B cell (primary cell): ENCODE data around the gene ZNF44. TPM values are rescaled to one million over a fixed set of nuclear protein-coding genes. Genes with fewer than 3 reads are reported as not detected.

Experiments used
- ATAC-seq: fragments of 200-7000 bp; cut with Tn5 transposase; one replicate; pipeline ENCODE4 v1.10.0; 2021; ENCODE audit warnings: low read depth, mild to moderate bottlenecking, moderate number of reproducible peaks, moderate library complexity
- CTCF ChIA-PET: fragments of 350-600 bp; sonication (Branson Sonifier 250); formaldehyde crosslinking; loops from one replicate; lab custom pipeline; 2021; ENCODE audit warnings: antibody characterized with exemption, inconsistent platforms; lab: Charles Lee
- POLR2A ChIA-PET: fragments of 350-600 bp; sonication (Branson Sonifier 250); formaldehyde crosslinking; loops from one replicate; lab custom pipeline; 2021; ENCODE audit warnings: antibody characterized with exemption; lab: Charles Lee
- DNase-seq: peaks from one replicate; pipeline ENCODE4 v3.0.0; 2013
- H2AFZ ChIP-seq: 2 replicates; pipeline ENCODE4 v1.6.1; 2012; ENCODE audit warnings: mild to moderate bottlenecking, low read depth, low read length; ENCODE audit not compliant: insufficient read depth, poor library complexity, severe bottlenecking
- H3K27ac ChIP-seq, 2 donors: 1 replicate in 1 of 2; 2 replicates in 1 of 2; pipeline ENCODE4 v1.5.1; 2012 to 2013; ENCODE audit warnings: low read length in 2 of 2, mild to moderate bottlenecking in 2 of 2, moderate library complexity in 1 of 2
- H3K27me3 ChIP-seq, 4 experiments: fragments of 200-600 bp in 1 of 4; sonication (generic) in 1 of 4; replicated peaks in 1 of 4; 1 replicate in 2 of 4; 2 replicates in 2 of 4; pipeline versions ENCODE4 v1.6.1 to v1.7.0; 2013 to 2016; ENCODE audit warnings: low read length in 3 of 4, mild to moderate bottlenecking in 2 of 4, mixed read lengths in 1 of 4, moderate library complexity in 1 of 4; ENCODE audit not compliant: insufficient read depth in 4 of 4, control insufficient read depth in 3 of 4; ENCODE audit errors: control extremely low read depth in 1 of 4
- H3K36me3 ChIP-seq, 2 experiments: replicated peaks in 1 of 2; 1 replicate in 1 of 2; 2 replicates in 1 of 2; pipeline versions ENCODE4 v1.6.1 to v1.7.1; 2013; ENCODE audit warnings: low read length in 1 of 2; ENCODE audit not compliant: insufficient read depth in 2 of 2, control insufficient read depth in 1 of 2; ENCODE audit errors: control extremely low read depth in 1 of 2, extremely low read depth in 1 of 2
- H3K4me1 ChIP-seq, 2 donors: fragments of 200-600 bp in 1 of 2; sonication (generic) in 1 of 2; 1 replicate in 1 of 2; 2 replicates in 1 of 2; pipeline versions ENCODE4 v1.5.1 to v1.6.1; 2013 to 2017; ENCODE audit warnings: low read length in 2 of 2; ENCODE audit not compliant: control insufficient read depth in 2 of 2, insufficient read depth in 2 of 2
- H3K4me2 ChIP-seq: replicated peaks from 2 replicates; pipeline ENCODE3; 2012; ENCODE audit warnings: mild to moderate bottlenecking, low read depth, low read length; ENCODE audit not compliant: poor library complexity, severe bottlenecking
- H3K4me3 ChIP-seq, 5 experiments: fragments of 200-600 bp in 1 of 5; sonication (generic) in 1 of 5; 1 replicate in 3 of 5; 2 replicates in 2 of 5; pipeline versions ENCODE4 v1.5.1 to v1.7.0; 2011 to 2016; ENCODE audit warnings: low read length in 4 of 5, mild to moderate bottlenecking in 4 of 5, low read depth in 2 of 5, control low read depth in 1 of 5, moderate library complexity in 1 of 5; ENCODE audit not compliant: insufficient read depth in 1 of 5; ENCODE audit errors: control extremely low read depth in 1 of 5, extremely low read depth in 1 of 5
- H3K79me2 ChIP-seq: fragments of 200-600 bp; sonication (generic); one replicate; pipeline ENCODE4 v1.6.0; 2016; ENCODE audit warnings: low read length; ENCODE audit not compliant: control insufficient read depth, insufficient read depth
- H3K9ac ChIP-seq: fragments of 200-600 bp; sonication (generic); 2 replicates; pipeline ENCODE4 v1.6.1; 2017; ENCODE audit warnings: mild to moderate bottlenecking, low read length, moderate library complexity
- H3K9me3 ChIP-seq, 3 donors: one replicate each; pipeline versions ENCODE4 v1.6.1 to v1.7.1; 2013; ENCODE audit warnings: low read length in 2 of 3; ENCODE audit not compliant: control insufficient read depth in 2 of 3, insufficient read depth in 1 of 3; ENCODE audit errors: control extremely low read depth in 1 of 3
- H4K20me1 ChIP-seq: 2 replicates; pipeline ENCODE4 v1.6.0; 2012; ENCODE audit warnings: mild to moderate bottlenecking, low read length; ENCODE audit not compliant: insufficient read depth, control insufficient read depth, poor library complexity, severe bottlenecking
- H3K27ac Mint-ChIP-seq: one replicate; pipeline ENCODE4 v1.8.0; 2021; ENCODE audit warnings: mixed read lengths
- H3K27me3 Mint-ChIP-seq: one replicate; pipeline ENCODE4 v1.8.0; 2021; ENCODE audit warnings: mixed read lengths
- H3K4me1 Mint-ChIP-seq: one replicate; pipeline ENCODE4 v1.8.0; 2021; ENCODE audit warnings: mixed read lengths
- H3K4me3 Mint-ChIP-seq: one replicate; pipeline ENCODE4 v1.8.0; 2021; ENCODE audit warnings: mixed read lengths
- H3K9me3 Mint-ChIP-seq: one replicate; pipeline ENCODE4 v1.8.0; 2022; ENCODE audit warnings: mixed read lengths; ENCODE audit not compliant: insufficient read depth
- EZH2 ChIP-seq: IDR thresholded peaks from 2 replicates; pipeline ENCODE4 v1.6.1; 2012; ENCODE audit warnings: borderline replicate concordance, low read depth, mild to moderate bottlenecking, moderate library complexity, low read length; ENCODE audit not compliant: insufficient read depth, poor library complexity, severe bottlenecking
- WGBS: methylation state at CpG from one replicate; pipeline ENCODE4 v1.1.5; 2013; ENCODE audit warnings: missing lambda C conversion rate; ENCODE audit not compliant: insufficient coverage; 5-methylcytosine and 5-hydroxymethylcytosine counted together
- intact Hi-C: fragments of 100-400 bp; cut with micrococcal nuclease; formaldehyde crosslinking; loops from one replicate; pipeline ENCODE4 v1.10.0; 2022
- polyA minus RNA-seq: library from RNA; depleted of rRNA, polyadenylated mRNA; stranded (reverse); fragments of >200 nt; gene quantifications from 2 replicates; pipeline ENCODE4 v1.2.3, GENCODE V29; 2012
- polyA plus RNA-seq: library from polyadenylated mRNA; depleted of rRNA; stranded (reverse); fragments of >200 nt; gene quantifications from 2 replicates; pipeline ENCODE4 v1.2.3, GENCODE V29; 2012
- total RNA-seq, 2 donors: library from RNA; stranded (reverse); fragments of 120-200 nt in 1 of 2; gene quantifications; 1 replicate in 1 of 2; 2 replicates in 1 of 2; pipeline versions ENCODE4 v1.2.3 to v1.2.4, GENCODE V29; 2013 to 2022
- TF ChIP-seq, protein P1 (sequence below): fragments of 200-600 bp; IDR thresholded peaks from one replicate; pipeline ENCODE4 v1.8.0; 2022; ENCODE audit warnings: antibody characterized with exemption, mild to moderate bottlenecking

The ZNF44 gene
- total RNA-seq = 27.8 and 28.0 TPM in 2 replicates
- total RNA-seq (2013) = 18.9 TPM
- polyA plus RNA-seq = 11.3 and 14.4 TPM in 2 replicates
- polyA minus RNA-seq = 6.7 and 11.1 TPM in 2 replicates

GRCh38 chr19:12294249-12295158, at the start of gene ZNF44:
ZNF44 (minus strand) TSS chr19:12294883; CDS start chr19:12294694, 189 bp downstream.
- Mint-ChIP-seq H3K27ac (peak within 1 kb of the TSS; percentile 94), H3K27me3 (no peaks in the 10 kb centered on the region), H3K4me1 (peaks cover 31% of the 10 kb centered on the region), H3K9me3 (no peaks in the 10 kb centered on the region), H3K4me3 (peak within 1 kb of the TSS; percentile 99)
- DNase-seq (peak; percentile 95), ATAC-seq (peak; percentile 96)
- no peaks in the 10 kb centered on the region for H3K9me3 ChIP-seq
- peak within 1 kb of the TSS; percentile 57 to 96 (median 91) for H3K4me3 ChIP-seq
- no peaks in the 10 kb centered on the region for H3K27me3 ChIP-seq
- H3K4me2 ChIP-seq = peak within 1 kb of the TSS; percentile 99
- H3K4me1 ChIP-seq = peaks cover 8 to 17% of the 10 kb centered on the region in 2 donors
- intact Hi-C loops = loop anchor here (1.0 to 2.0 kb wide), 6 partner anchors 39 to 257 kb away; partner anchors contain the start of genes ZNF136, ZNF442, ZNF443 and ZNF563
- peaks cover 51% of the 10 kb centered on the region for H3K79me2 ChIP-seq
- H3K9ac ChIP-seq = peak within 1 kb of the TSS; percentile 97
- POLR2A ChIA-PET = interaction anchor here (0.5 to 1.6 kb wide), 5 partner anchors 9 to 307 kb away, joined by 3 to 21 read pairs (median 4); partner anchors contain the start of genes ZNF442, ZNF563 and ZNF799
- H2AFZ ChIP-seq = peak within 1 kb of the TSS; percentile 93
- H3K27ac ChIP-seq = peak within 1 kb of the TSS; percentile 82 to 89
- H3K36me3 ChIP-seq = no peaks in the 10 kb centered on the region
- CTCF ChIA-PET = interaction anchor here (0.6 to 1.0 kb wide), 2 partner anchors 241 to 256 kb away, joined by 3 read pairs; partner anchors contain the start of gene ZNF878
- peaks cover 12% of the 10 kb centered on the region for H4K20me1 ChIP-seq
- under 1% methylated on average over 66 of the region's 66 CpGs for WGBS
- TF ChIP-seq EZH2 = no peak
- TF ChIP-seq, protein P1, sequence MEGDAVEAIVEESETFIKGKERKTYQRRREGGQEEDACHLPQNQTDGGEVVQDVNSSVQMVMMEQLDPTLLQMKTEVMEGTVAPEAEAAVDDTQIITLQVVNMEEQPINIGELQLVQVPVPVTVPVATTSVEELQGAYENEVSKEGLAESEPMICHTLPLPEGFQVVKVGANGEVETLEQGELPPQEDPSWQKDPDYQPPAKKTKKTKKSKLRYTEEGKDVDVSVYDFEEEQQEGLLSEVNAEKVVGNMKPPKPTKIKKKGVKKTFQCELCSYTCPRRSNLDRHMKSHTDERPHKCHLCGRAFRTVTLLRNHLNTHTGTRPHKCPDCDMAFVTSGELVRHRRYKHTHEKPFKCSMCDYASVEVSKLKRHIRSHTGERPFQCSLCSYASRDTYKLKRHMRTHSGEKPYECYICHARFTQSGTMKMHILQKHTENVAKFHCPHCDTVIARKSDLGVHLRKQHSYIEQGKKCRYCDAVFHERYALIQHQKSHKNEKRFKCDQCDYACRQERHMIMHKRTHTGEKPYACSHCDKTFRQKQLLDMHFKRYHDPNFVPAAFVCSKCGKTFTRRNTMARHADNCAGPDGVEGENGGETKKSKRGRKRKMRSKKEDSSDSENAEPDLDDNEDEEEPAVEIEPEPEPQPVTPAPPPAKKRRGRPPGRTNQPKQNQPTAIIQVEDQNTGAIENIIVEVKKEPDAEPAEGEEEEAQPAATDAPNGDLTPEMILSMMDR = no peak
